Measurements from ENCODE around the gene PIK3AP1. TPM values are rescaled to one million over a fixed set of nuclear protein-coding genes. Genes with fewer than 3 reads are reported as not detected.

PIK3AP1 gene
- total RNA-seq, 1 experiment from 2014 or later: 1.7 TPM

- Histone ChIP-seq H2AFZ (ENCODE audit: low read length) (no peak overlapping the region), H2BK5ac (ENCODE audit: insufficient read length, low read length) (no peak overlapping the region), H4K5ac (ENCODE audit: insufficient read length, low read depth, low read length) (no peak overlapping the region), H2AK5ac (ENCODE audit: insufficient read length, low read length) (no peak overlapping the region), H3K23me2 (ENCODE audit: insufficient read length, low read depth, low read length, poor library complexity, severe bottlenecking) (no peaks in the 10 kb centered on the region), H3K9me3 (ENCODE audit: control insufficient read depth, low read depth, low read length) (no peaks in the 10 kb centered on the region), H4K20me1 (ENCODE audit: control insufficient read depth, insufficient read depth, insufficient read length) (no peaks in the 10 kb centered on the region), H3T11ph (ENCODE audit: low read length) (no peak overlapping the region), H2BK120ac (ENCODE audit: low read depth, low read length, poor library complexity, severe bottlenecking) (no peak overlapping the region), H3K56ac (ENCODE audit: insufficient read length, low read depth, low read length) (no peak overlapping the region), H3K14ac (ENCODE audit: insufficient read depth, low read length) (no peak overlapping the region), H4K91ac (ENCODE audit: insufficient read length, low read depth, low read length) (no peak overlapping the region), H3K79me2 (ENCODE audit: insufficient read depth, low read length) (no peaks in the 10 kb centered on the region; the same call in 1 of the 2 replicates), H3K4me1 (ENCODE audit: insufficient read depth, low read length) (no peaks in the 10 kb centered on the region), H3K79me1 (ENCODE audit: insufficient read depth, low read depth, low read length, poor library complexity, severe bottlenecking) (no peaks in the 10 kb centered on the region), H4K8ac (replicated peaks; ENCODE audit: insufficient read length, low read depth, low read length) (no peak overlapping the region), H3K23ac (ENCODE audit: insufficient read length, low read depth, low read length) (no peak overlapping the region), H2BK20ac (ENCODE audit: low read depth, low read length, poor library complexity, severe bottlenecking) (no peak overlapping the region), H3K27me3 (ENCODE audit: insufficient read depth, low read length) (no peaks in the 10 kb centered on the region), H2BK12ac (ENCODE audit: insufficient read length, low read depth, low read length) (no peak overlapping the region), H3K4ac (ENCODE audit: low read depth, low read length) (no peak overlapping the region), H3K9ac (ENCODE audit: extremely low read depth, insufficient read length, low read length) (no peak overlapping the region), H3K4me2 (ENCODE audit: insufficient read depth, insufficient read length, low read length) (no peak overlapping the region), H2BK15ac (ENCODE audit: low read depth, low read length) (no peak overlapping the region), H3K27ac (ENCODE audit: insufficient read length, low read depth, low read length) (no peak overlapping the region), H3K18ac (ENCODE audit: insufficient read length, low read depth, low read length) (no peak overlapping the region)
- Mint-ChIP-seq H3K27me3 (ENCODE audit: low read depth) (no peaks in the 10 kb centered on the region), H3K4me3 (no peak overlapping the region), H3K36me3 (ENCODE audit: insufficient read depth in 1 of 3, low read depth in 3 of 3) (peaks cover 12 to 49% (median 47%) of the 10 kb centered on the region in 3 experiments; a peak in 6 of 7 replicates), H3K4me1 (no peaks in the 10 kb centered on the region; a peak in 1 of 4 replicates), H3K9me3 (no peaks in the 10 kb centered on the region), H3K27ac (no peak overlapping the region)
- WGBS (ENCODE audit: extremely low coverage, insufficient read length, low lambda C conversion rate): no CpG with 5 or more reads among the region's 3 CpGs
- DNase-seq: no peak
- TF ChIP-seq, protein P1, sequence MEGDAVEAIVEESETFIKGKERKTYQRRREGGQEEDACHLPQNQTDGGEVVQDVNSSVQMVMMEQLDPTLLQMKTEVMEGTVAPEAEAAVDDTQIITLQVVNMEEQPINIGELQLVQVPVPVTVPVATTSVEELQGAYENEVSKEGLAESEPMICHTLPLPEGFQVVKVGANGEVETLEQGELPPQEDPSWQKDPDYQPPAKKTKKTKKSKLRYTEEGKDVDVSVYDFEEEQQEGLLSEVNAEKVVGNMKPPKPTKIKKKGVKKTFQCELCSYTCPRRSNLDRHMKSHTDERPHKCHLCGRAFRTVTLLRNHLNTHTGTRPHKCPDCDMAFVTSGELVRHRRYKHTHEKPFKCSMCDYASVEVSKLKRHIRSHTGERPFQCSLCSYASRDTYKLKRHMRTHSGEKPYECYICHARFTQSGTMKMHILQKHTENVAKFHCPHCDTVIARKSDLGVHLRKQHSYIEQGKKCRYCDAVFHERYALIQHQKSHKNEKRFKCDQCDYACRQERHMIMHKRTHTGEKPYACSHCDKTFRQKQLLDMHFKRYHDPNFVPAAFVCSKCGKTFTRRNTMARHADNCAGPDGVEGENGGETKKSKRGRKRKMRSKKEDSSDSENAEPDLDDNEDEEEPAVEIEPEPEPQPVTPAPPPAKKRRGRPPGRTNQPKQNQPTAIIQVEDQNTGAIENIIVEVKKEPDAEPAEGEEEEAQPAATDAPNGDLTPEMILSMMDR (conservative IDR thresholded peaks at IDR 0.05): no peak
Measured at GRCh38 chr10:96560966-96561887, 159.1 kb downstream of the PIK3AP1 start.

Measured in H9 (cell line).